Measurements from ENCODE around the gene RAD18. TPM values are rescaled to one million over a fixed set of nuclear protein-coding genes. Genes with fewer than 3 reads are reported as not detected.

RAD18 gene
- total RNA-seq, 1 experiment from 2014 or later = 46.6 TPM

DNA sequence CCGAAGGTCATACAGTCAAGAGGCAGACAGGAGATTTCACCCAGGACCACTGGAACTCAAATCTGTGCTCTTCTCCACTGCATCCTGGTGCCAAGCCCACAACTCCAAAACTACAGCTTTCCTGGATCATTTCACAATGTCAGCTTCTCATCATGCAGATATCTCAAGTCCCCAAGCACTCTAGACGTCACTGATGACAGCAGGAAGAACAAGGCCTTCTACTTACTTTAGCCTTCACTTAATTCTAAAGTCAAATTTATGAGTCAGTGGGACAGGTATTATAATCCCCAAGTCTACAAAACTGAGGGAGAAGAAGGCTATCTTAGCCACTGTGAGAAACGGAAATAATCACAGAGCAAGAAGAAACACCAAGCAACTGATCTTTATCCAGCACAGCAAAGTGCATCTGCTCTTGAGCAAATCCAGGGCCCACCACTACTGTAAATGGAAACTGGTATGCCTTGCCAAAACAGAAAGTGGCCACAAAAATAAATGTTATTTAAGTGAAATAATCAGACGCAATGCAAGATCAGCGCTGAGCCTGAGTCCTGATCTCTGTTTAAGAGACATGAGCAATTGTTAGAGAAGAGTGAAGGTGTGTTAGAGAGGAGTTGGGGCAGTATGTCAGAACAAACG is 928 bp downstream of the RAD18 start:
- Histone ChIP-seq H3K9me2 (replicated peaks; ENCODE audit: low read length) (no peaks in the 10 kb centered on the region), H3K36me3 (ENCODE audit: low read depth, low read length) (peaks cover 25% of the 10 kb centered on the region), H3K9me3 (ENCODE audit: low read length) (no peaks in the 10 kb centered on the region), H3K27ac (ENCODE audit: low read length) (peak overlapping the region; percentile 94; the same call in 1 of the 2 replicates), H3K79me2 (ENCODE audit: low read length) (peaks cover 60% of the 10 kb centered on the region), H3K27me3 (ENCODE audit: low read length) (no peaks in the 10 kb centered on the region), H3F3A (ENCODE audit: low read length, unreplicated experiment) (peaks cover 4% of the 10 kb centered on the region), H3K9ac (ENCODE audit: low read length) (peak overlapping the region; percentile 82), H3K4me3 (ENCODE audit: low read length) (peak overlapping the region; percentile 94), H3K4me2 (ENCODE audit: low read length) (peak overlapping the region; percentile 95), H4K20me1 (ENCODE audit: low read length) (0 out of 2 replicates have a peak, but pooled peaks cover 9% of the 10 kb centered on the region), H3K4me1 (ENCODE audit: insufficient read depth, low read length) (peaks cover 42% of the 10 kb centered on the region), H2AFZ (ENCODE audit: low read length) (peak overlapping the region; percentile 90)
- ChIA-PET POLR2A (ENCODE audit: unreplicated experiment) (interaction anchor here (0.7 kb wide), 1 partner anchor 8 kb away, joined by 6 read pairs; no protein-coding TSS in a partner anchor), CTCF (interaction anchor here (0.6 to 1.1 kb wide), 3 partner anchors 24 to 222 kb away, joined by 3 to 4 read pairs (median 3); partner anchors contain the start of gene OXTR)
- ATAC-seq (no peak), DNase-seq (peak; percentile 17)
- TF ChIP-seq, protein P1, sequence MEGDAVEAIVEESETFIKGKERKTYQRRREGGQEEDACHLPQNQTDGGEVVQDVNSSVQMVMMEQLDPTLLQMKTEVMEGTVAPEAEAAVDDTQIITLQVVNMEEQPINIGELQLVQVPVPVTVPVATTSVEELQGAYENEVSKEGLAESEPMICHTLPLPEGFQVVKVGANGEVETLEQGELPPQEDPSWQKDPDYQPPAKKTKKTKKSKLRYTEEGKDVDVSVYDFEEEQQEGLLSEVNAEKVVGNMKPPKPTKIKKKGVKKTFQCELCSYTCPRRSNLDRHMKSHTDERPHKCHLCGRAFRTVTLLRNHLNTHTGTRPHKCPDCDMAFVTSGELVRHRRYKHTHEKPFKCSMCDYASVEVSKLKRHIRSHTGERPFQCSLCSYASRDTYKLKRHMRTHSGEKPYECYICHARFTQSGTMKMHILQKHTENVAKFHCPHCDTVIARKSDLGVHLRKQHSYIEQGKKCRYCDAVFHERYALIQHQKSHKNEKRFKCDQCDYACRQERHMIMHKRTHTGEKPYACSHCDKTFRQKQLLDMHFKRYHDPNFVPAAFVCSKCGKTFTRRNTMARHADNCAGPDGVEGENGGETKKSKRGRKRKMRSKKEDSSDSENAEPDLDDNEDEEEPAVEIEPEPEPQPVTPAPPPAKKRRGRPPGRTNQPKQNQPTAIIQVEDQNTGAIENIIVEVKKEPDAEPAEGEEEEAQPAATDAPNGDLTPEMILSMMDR (conservative IDR thresholded peaks at IDR 0.05; ENCODE audit: low read depth, low read length) = no peak
- TF ChIP-seq EZH2phosphoT487 (IDR thresholded peaks at IDR 0.05; ENCODE audit: borderline replicate concordance, low read length) = no peak
- TF ChIP-seq EZH2 (IDR thresholded peaks at IDR 0.05; ENCODE audit: low read length, unreplicated experiment) = no peak
- intact Hi-C loops (cut with micrococcal nuclease) = loop anchor here (5.0 to 10.0 kb wide), 2 partner anchors 278 to 770 kb away; partner anchors contain the start of gene BRPF1
- no TSS peak for BruUV-seq (replicated peaks)

DNA sequence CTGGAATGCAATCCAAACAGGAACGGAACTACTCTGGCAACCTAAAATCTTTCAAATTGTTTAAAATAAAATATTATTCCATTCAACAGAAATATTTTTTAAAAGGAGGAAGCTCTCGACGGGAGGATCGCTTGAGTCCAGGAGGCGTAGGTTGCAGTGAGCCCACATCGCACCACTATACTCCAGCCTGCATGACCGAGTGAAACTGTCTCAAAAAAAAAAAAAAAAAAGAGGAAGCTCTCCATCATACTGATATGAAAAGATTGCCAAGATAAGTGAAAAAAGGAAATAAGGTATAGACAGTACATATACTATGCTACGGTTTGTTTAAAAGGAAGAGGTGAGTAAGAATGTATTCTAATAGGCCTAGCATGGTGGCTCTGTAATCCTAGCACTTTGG is 3.6 kb downstream of the RAD18 start:
- Histone ChIP-seq H3K4me1 (ENCODE audit: insufficient read depth, low read length) (peaks cover 28% of the 10 kb centered on the region), H3K4me2 (ENCODE audit: low read length) (no peak overlapping the region), H3K9me2 (replicated peaks; ENCODE audit: low read length) (no peaks in the 10 kb centered on the region), H3K36me3 (ENCODE audit: low read depth, low read length) (peaks cover 43% of the 10 kb centered on the region), H3K9ac (ENCODE audit: low read length) (no peak overlapping the region), H3K27ac (ENCODE audit: low read length) (no peak overlapping the region), H3K9me3 (ENCODE audit: low read length) (no peaks in the 10 kb centered on the region), H3K27me3 (ENCODE audit: low read length) (no peaks in the 10 kb centered on the region), H4K20me1 (ENCODE audit: low read length) (peaks cover 9% of the 10 kb centered on the region; the same call in 1 of the 2 replicates), H3K4me3 (ENCODE audit: low read length) (no peak overlapping the region), H3F3A (ENCODE audit: low read length, unreplicated experiment) (peaks cover 4% of the 10 kb centered on the region), H2AFZ (ENCODE audit: low read length) (no peak overlapping the region), H3K79me2 (ENCODE audit: low read length) (peaks cover 87% of the 10 kb centered on the region)
- no peak for DNase-seq
- intact Hi-C loops (cut with micrococcal nuclease) = loop anchor here (5.0 to 10.0 kb wide), 2 partner anchors 275 to 773 kb away; partner anchors contain the start of gene BRPF1
- TF ChIP-seq EZH2phosphoT487 (IDR thresholded peaks at IDR 0.05; ENCODE audit: borderline replicate concordance, low read length) (no peak), EZH2 (IDR thresholded peaks at IDR 0.05; ENCODE audit: low read length, unreplicated experiment) (no peak)
- TF ChIP-seq, protein P1 (conservative IDR thresholded peaks at IDR 0.05; ENCODE audit: low read depth, low read length) = no peak
- POLR2A ChIA-PET (ENCODE audit: unreplicated experiment) = interaction anchor here (0.6 kb wide), 2 partner anchors 21 to 790 kb away, joined by 5 to 7 read pairs; partner anchors contain the start of gene OGG1
- ATAC-seq = no peak
- CTCF ChIA-PET = no interaction called here
- BruUV-seq (replicated peaks) = no TSS peak

Data from PC-3 (cell line).